ENCODE data around the gene SH2D3C. TPM values are rescaled to one million over a fixed set of nuclear protein-coding genes. Genes with fewer than 3 reads are reported as not detected.

SH2D3C gene
- total and polyA plus RNA-seq, 9 of the 15 experiments (the other 6 are each of a cell fraction or from before 2014, with no cell fraction given) = 0.03 to 1.2 (median 0.22) TPM; not detected in 1

GRCh38 chr9:127803507-127804352 lies 25.3 kb upstream of the SH2D3C start:
- Histone ChIP-seq H3K79me2 (ENCODE audit: control insufficient read depth, insufficient read depth, low read length) (peaks cover 24% of the 10 kb centered on the region), H3K9me1 (ENCODE audit: control insufficient read depth, insufficient read depth, low read length) (peaks cover 2% of the 10 kb centered on the region), H4K20me1 (replicated peaks; ENCODE audit: control insufficient read depth, insufficient read depth, low read length) (no peaks in the 10 kb centered on the region), H3K9me3 (replicated peaks; ENCODE audit: control insufficient read depth, insufficient read depth, low read depth, low read length) (no peaks in the 10 kb centered on the region), H3K4me2 (ENCODE audit: insufficient read depth, low read length) (peak overlapping the region; percentile 91), H3K36me3 (ENCODE audit: control insufficient read depth, insufficient read depth, low read length) (peaks cover 46% of the 10 kb centered on the region; the same call in 2 of the 3 replicates), H3K4me3 (peak overlapping the region; percentile 97), H3K4me1 (replicated peaks in 1 of 2; ENCODE audit: control insufficient read depth in 2 of 2, insufficient read depth in 2 of 2, low read length in 2 of 2) (peaks cover 17 to 34% of the 10 kb centered on the region in 2 experiments; a peak in 4 of 5 replicates), H2AFZ (ENCODE audit: low read depth, low read length) (peak overlapping the region; percentile 95), H3K9ac (ENCODE audit: insufficient read depth in 1 of 2, low read depth in 2 of 2, low read length in 2 of 2) (peak overlapping the region; percentile 97 to 99), H3K27me3 (ENCODE audit: control insufficient read depth in 2 of 2, insufficient read depth in 2 of 2, low read length in 2 of 2) (no peaks in the 10 kb centered on the region), H3K27ac (ENCODE audit: extremely low read depth, low read depth, low read length) (peak overlapping the region; percentile 91)
- 42% methylated on average over 18 of the region's 18 CpGs for WGBS (ENCODE audit: insufficient coverage, low coverage, missing lambda C conversion rate)
- in situ Hi-C loops (cut with MboI) = no loop called here
- TSS peak; percentile 63 for BruUV-seq (replicated peaks)
- FAIRE-seq (no peak), ATAC-seq (no peak), DNase-seq (ENCODE audit: extremely low read depth in 1 of 4, low spot score in 3 of 4) (no peak)
- intact Hi-C loops (cut with micrococcal nuclease) = loop anchor here (5.0 kb wide), 1 partner anchor 69 kb away; no protein-coding TSS in a partner anchor
- ChIA-PET POLR2A (interaction anchor here (0.5 to 3.2 kb wide), 5 partner anchors 10 to 811 kb away, joined by 3 to 19 read pairs (median 3); no protein-coding TSS in a partner anchor), CTCF (ENCODE audit: low intra/inter-chr PET ratio) (no interaction called here)
- TF ChIP-seq SIN3A (IDR thresholded peaks at IDR 0.05; ENCODE audit: borderline replicate concordance in 2 of 2, control insufficient read depth in 1 of 2, low read depth in 2 of 2, low read length in 2 of 2) = peak in 1 of 2 experiments; percentile 23; a peak in 1 of 4 replicates
- TF ChIP-seq POLR2G (IDR thresholded peaks at IDR 0.05; ENCODE audit: low read depth, low read length) = peak; percentile 41; the same call in 1 of the 2 replicates
- TF ChIP-seq PURB (CRISPR knock-in tag; IDR thresholded peaks at IDR 0.05; ENCODE audit: low read depth) = no peak
- peak; percentile 17; the same call in 1 of the 2 replicates for TF ChIP-seq ZC3H4 (CRISPR knock-in tag; IDR thresholded peaks at IDR 0.05; ENCODE audit: borderline replicate concordance)
- peak; percentile 29 for TF ChIP-seq HNRNPLL (IDR thresholded peaks at IDR 0.05; ENCODE audit: low read depth, low read length, poor library complexity, severe bottlenecking)
- TF ChIP-seq RBFOX2 (IDR thresholded peaks at IDR 0.05; ENCODE audit: low read depth, low read length) = peak; percentile 48; the same call in 1 of the 2 replicates
- 0 out of 2 replicates have a peak, but pooled peaks have one; percentile 7 for TF ChIP-seq ZNF263 (CRISPR knock-in tag; IDR thresholded peaks at IDR 0.05; ENCODE audit: borderline replicate concordance)
- TF ChIP-seq ZKSCAN1 (IDR thresholded peaks at IDR 0.05; ENCODE audit: low read depth, low read length) = no peak

All from K562 (cell line).